H9 (cell line): ENCODE results near the gene DPP6. TPM values are rescaled to one million over a fixed set of nuclear protein-coding genes. Genes with fewer than 3 reads are reported as not detected.

ENCODE experiments used
- DNase-seq: peaks from one replicate; pipeline ENCODE4 v3.0.0-alpha.2; 2017
- H2AFZ ChIP-seq: one replicate; pipeline ENCODE4 v1.6.1; 2013; ENCODE audit warnings: mild to moderate bottlenecking, low read length, control low read depth, moderate library complexity
- H2AK5ac ChIP-seq: 2 replicates; pipeline ENCODE4 v1.6.1; 2013; ENCODE audit warnings: low read length, control low read depth, mixed read lengths; ENCODE audit not compliant: insufficient read length
- H2BK120ac ChIP-seq: one replicate; pipeline ENCODE4 v1.6.1; 2013; ENCODE audit warnings: low read depth, mild to moderate bottlenecking, low read length, control low read depth, inconsistent platforms; ENCODE audit not compliant: poor library complexity, severe bottlenecking
- H2BK12ac ChIP-seq: 2 replicates; pipeline ENCODE4 v1.6.1; 2013; ENCODE audit warnings: low read length, control low read depth, mixed read lengths, low read depth; ENCODE audit not compliant: insufficient read length
- H2BK15ac ChIP-seq: 2 replicates; pipeline ENCODE4 v1.6.1; 2013; ENCODE audit warnings: low read depth, low read length, control low read depth
- H2BK20ac ChIP-seq: one replicate; pipeline ENCODE4 v1.6.1; 2013; ENCODE audit warnings: low read depth, mild to moderate bottlenecking, low read length, control low read depth, inconsistent platforms; ENCODE audit not compliant: poor library complexity, severe bottlenecking
- H2BK5ac ChIP-seq: 2 replicates; pipeline ENCODE4 v1.6.1; 2013; ENCODE audit warnings: low read length, control low read depth, mixed read lengths; ENCODE audit not compliant: insufficient read length
- H3K14ac ChIP-seq: 2 replicates; pipeline ENCODE4 v1.6.1; 2013; ENCODE audit warnings: low read length, control low read depth; ENCODE audit not compliant: insufficient read depth
- H3K18ac ChIP-seq: 2 replicates; pipeline ENCODE4 v1.6.1; 2013; ENCODE audit warnings: low read depth, mild to moderate bottlenecking, mixed read lengths, low read length, control low read depth; ENCODE audit not compliant: insufficient read length
- H3K23ac ChIP-seq: 2 replicates; pipeline ENCODE4 v1.6.1; 2013; ENCODE audit warnings: low read length, control low read depth, mixed read lengths, low read depth; ENCODE audit not compliant: insufficient read length
- H3K23me2 ChIP-seq: 2 replicates; pipeline ENCODE4 v1.6.1; 2013; ENCODE audit warnings: low read depth, mild to moderate bottlenecking, mixed read lengths, low read length, control low read depth; ENCODE audit not compliant: insufficient read length, poor library complexity, severe bottlenecking
- H3K27ac ChIP-seq: 2 replicates; pipeline ENCODE4 v1.5.1; 2013; ENCODE audit warnings: low read length, control low read depth, mixed read lengths, low read depth; ENCODE audit not compliant: insufficient read length
- H3K27me3 ChIP-seq: 2 replicates; pipeline ENCODE4 v1.6.1; 2013; ENCODE audit warnings: low read length, control low read depth, inconsistent platforms; ENCODE audit not compliant: insufficient read depth
- H3K4ac ChIP-seq: 2 replicates; pipeline ENCODE4 v1.6.1; 2013; ENCODE audit warnings: low read depth, mild to moderate bottlenecking, control low read depth, inconsistent platforms, low read length, moderate library complexity
- H3K4me1 ChIP-seq: 2 replicates; pipeline ENCODE4 v1.6.1; 2013; ENCODE audit warnings: low read length, control low read depth, inconsistent platforms; ENCODE audit not compliant: insufficient read depth
- H3K4me2 ChIP-seq: 2 replicates; pipeline ENCODE4 v1.6.1; 2013; ENCODE audit warnings: low read length, control low read depth, mixed read lengths; ENCODE audit not compliant: insufficient read length, insufficient read depth
- H3K56ac ChIP-seq: 2 replicates; pipeline ENCODE4 v1.6.1; 2013; ENCODE audit warnings: low read depth, mild to moderate bottlenecking, mixed read lengths, low read length, control low read depth; ENCODE audit not compliant: insufficient read length
- H3K79me1 ChIP-seq: 2 replicates; pipeline ENCODE4 v1.6.1; 2013; ENCODE audit warnings: low read depth, mild to moderate bottlenecking, moderate library complexity, low read length, control low read depth, inconsistent platforms; ENCODE audit not compliant: insufficient read depth, poor library complexity, severe bottlenecking
- H3K79me2 ChIP-seq: 2 replicates; pipeline ENCODE4 v1.6.1; 2013; ENCODE audit warnings: low read length, control low read depth, inconsistent platforms; ENCODE audit not compliant: insufficient read depth
- H3K9ac ChIP-seq: 2 replicates; pipeline ENCODE4 v1.6.1; 2013; ENCODE audit warnings: low read length, control low read depth, mixed read lengths; ENCODE audit not compliant: insufficient read length; ENCODE audit errors: extremely low read depth
- H3K9me3 ChIP-seq: one replicate; pipeline ENCODE4 v1.6.1; 2013; ENCODE audit warnings: low read depth, low read length, inconsistent platforms; ENCODE audit not compliant: control insufficient read depth
- H3T11ph ChIP-seq: one replicate; pipeline ENCODE4 v1.6.1; 2013; ENCODE audit warnings: mild to moderate bottlenecking, low read length, control low read depth, inconsistent platforms
- H4K20me1 ChIP-seq: one replicate; pipeline ENCODE4 v1.6.1; 2013; ENCODE audit not compliant: control insufficient read depth, insufficient read length, insufficient read depth
- H4K5ac ChIP-seq: 2 replicates; pipeline ENCODE4 v1.6.1; 2013; ENCODE audit warnings: low read depth, mild to moderate bottlenecking, mixed read lengths, low read length, control low read depth; ENCODE audit not compliant: insufficient read length
- H4K8ac ChIP-seq: replicated peaks from 2 replicates; pipeline ENCODE4 v1.6.1; 2013; ENCODE audit warnings: low read length, control low read depth, mixed read lengths, low read depth; ENCODE audit not compliant: insufficient read length
- H4K91ac ChIP-seq: 2 replicates; pipeline ENCODE4 v1.6.1; 2013; ENCODE audit warnings: low read depth, mild to moderate bottlenecking, moderate library complexity, mixed read lengths, low read length, control low read depth; ENCODE audit not compliant: insufficient read length
- H3K27ac Mint-ChIP-seq, 3 experiments: 2 replicates in 2 of 3; 3 replicates in 1 of 3; pipeline ENCODE4 v1.8.0; 2020 to 2021; ENCODE audit warnings: mixed read lengths in 3 of 3, mild to moderate bottlenecking in 1 of 3, moderate library complexity in 1 of 3
- H3K27me3 Mint-ChIP-seq: 2 replicates; pipeline ENCODE4 v1.8.0; 2021; ENCODE audit warnings: low read depth, mild to moderate bottlenecking, moderate library complexity, mixed read lengths
- H3K36me3 Mint-ChIP-seq, 3 experiments: 2 replicates in 2 of 3; 3 replicates in 1 of 3; pipeline ENCODE4 v1.8.0; 2020 to 2021; ENCODE audit warnings: low read depth in 3 of 3, mixed read lengths in 3 of 3; ENCODE audit not compliant: insufficient read depth in 1 of 3
- H3K4me1 Mint-ChIP-seq, 2 experiments: 2 replicates each; pipeline ENCODE4 v1.8.0; 2020; ENCODE audit warnings: mixed read lengths in 2 of 2
- H3K4me3 Mint-ChIP-seq, 2 experiments: 2 replicates in 1 of 2; 3 replicates in 1 of 2; pipeline ENCODE4 v1.8.0; 2020 to 2021; ENCODE audit warnings: mild to moderate bottlenecking in 2 of 2, mixed read lengths in 2 of 2, moderate library complexity in 1 of 2
- H3K9me3 Mint-ChIP-seq, 2 experiments: 2 replicates in 1 of 2; 3 replicates in 1 of 2; pipeline ENCODE4 v1.8.0; 2020; ENCODE audit warnings: mild to moderate bottlenecking in 2 of 2, mixed read lengths in 2 of 2, moderate library complexity in 1 of 2
- WGBS: extraction: QIAGEN DNeasy Blood & Tissue Kit; methylation state at CpG from one replicate; pipeline ENCODE4 v1.1.7; 2013; ENCODE audit warnings: missing lambda C conversion rate, low lambda C conversion rate, mixed read lengths; ENCODE audit not compliant: insufficient read length; ENCODE audit errors: extremely low coverage; 5-methylcytosine and 5-hydroxymethylcytosine counted together
- total RNA-seq: library from RNA; stranded (reverse); gene quantifications from 2 replicates; pipeline ENCODE4 v1.2.1, GENCODE V29; 2021
- TF ChIP-seq, protein P1 (sequence below): fragments of 200-600 bp; sonication (generic); conservative IDR thresholded peaks from 3 replicates; pipeline ENCODE4 v1.8.0; 2021; ENCODE audit warnings: antibody characterized with exemption, mild to moderate bottlenecking

Gene DPP6
- total RNA-seq, 1 experiment from 2014 or later = 4.5 TPM

DNA sequence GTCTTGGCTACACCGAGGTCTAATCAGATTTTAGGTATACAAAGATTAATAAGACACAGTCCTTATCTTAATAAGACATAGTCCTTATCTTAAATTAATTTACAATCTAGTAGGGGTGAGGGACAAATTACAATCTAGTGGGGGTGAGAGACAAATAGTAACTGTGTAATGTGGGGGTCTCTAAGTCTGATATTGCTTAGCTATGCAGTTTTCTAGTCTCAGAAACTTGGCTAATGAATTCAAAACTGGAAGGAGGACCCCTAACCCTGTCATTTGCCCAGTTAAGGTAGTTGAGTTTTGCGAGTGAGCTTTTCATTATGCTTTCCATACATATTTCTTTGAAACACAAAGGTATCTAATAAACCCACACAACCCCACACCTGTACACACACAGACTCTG lies 136.1 kb downstream of the DPP6 start:
- Histone ChIP-seq H3K23me2 (no peaks in the 10 kb centered on the region), H2BK120ac (no peak overlapping the region), H3K56ac (no peak overlapping the region), H3K23ac (no peak overlapping the region), H2AFZ (no peak overlapping the region), H2BK5ac (no peak overlapping the region), H2BK20ac (no peak overlapping the region), H2BK15ac (no peak overlapping the region), H3K9ac (no peak overlapping the region), H3K4me2 (no peak overlapping the region), H3K4ac (no peak overlapping the region), H2BK12ac (no peak overlapping the region), H3K9me3 (no peaks in the 10 kb centered on the region), H3K79me2 (no peaks in the 10 kb centered on the region), H3K27ac (no peak overlapping the region), H3K4me1 (peaks cover 18% of the 10 kb centered on the region), H4K8ac (no peak overlapping the region), H4K5ac (no peak overlapping the region), H3K27me3 (no peaks in the 10 kb centered on the region), H3K14ac (no peak overlapping the region), H4K20me1 (no peaks in the 10 kb centered on the region), H3K18ac (no peak overlapping the region), H3K79me1 (no peaks in the 10 kb centered on the region), H2AK5ac (no peak overlapping the region), H3T11ph (no peak overlapping the region), H4K91ac (no peak overlapping the region)
- Mint-ChIP-seq H3K4me3 (no peak overlapping the region), H3K27me3 (no peaks in the 10 kb centered on the region), H3K27ac (no peak overlapping the region), H3K36me3 (no peaks in the 10 kb centered on the region), H3K9me3 (no peaks in the 10 kb centered on the region), H3K4me1 (peaks cover 50 to 58% of the 10 kb centered on the region in 2 experiments)
- TF ChIP-seq, protein P1, sequence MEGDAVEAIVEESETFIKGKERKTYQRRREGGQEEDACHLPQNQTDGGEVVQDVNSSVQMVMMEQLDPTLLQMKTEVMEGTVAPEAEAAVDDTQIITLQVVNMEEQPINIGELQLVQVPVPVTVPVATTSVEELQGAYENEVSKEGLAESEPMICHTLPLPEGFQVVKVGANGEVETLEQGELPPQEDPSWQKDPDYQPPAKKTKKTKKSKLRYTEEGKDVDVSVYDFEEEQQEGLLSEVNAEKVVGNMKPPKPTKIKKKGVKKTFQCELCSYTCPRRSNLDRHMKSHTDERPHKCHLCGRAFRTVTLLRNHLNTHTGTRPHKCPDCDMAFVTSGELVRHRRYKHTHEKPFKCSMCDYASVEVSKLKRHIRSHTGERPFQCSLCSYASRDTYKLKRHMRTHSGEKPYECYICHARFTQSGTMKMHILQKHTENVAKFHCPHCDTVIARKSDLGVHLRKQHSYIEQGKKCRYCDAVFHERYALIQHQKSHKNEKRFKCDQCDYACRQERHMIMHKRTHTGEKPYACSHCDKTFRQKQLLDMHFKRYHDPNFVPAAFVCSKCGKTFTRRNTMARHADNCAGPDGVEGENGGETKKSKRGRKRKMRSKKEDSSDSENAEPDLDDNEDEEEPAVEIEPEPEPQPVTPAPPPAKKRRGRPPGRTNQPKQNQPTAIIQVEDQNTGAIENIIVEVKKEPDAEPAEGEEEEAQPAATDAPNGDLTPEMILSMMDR = no peak
- DNase-seq = no peak
- WGBS = no CpG with 5 or more reads among the region's 2 CpGs
